ENCODE measurements around the gene RNF26.
A peak's percentile ranks its signal among the peaks of the same experiment; 100 is the strongest.

Gene RNF26

GRCh38 chr11:119369132-119369925, 35.0 kb downstream of the RNF26 start:
- no peak for TF ChIP-seq CTCF (conservative IDR thresholded peaks at IDR 0.05; ENCODE audit: control insufficient read depth, insufficient read depth, low read depth, low read length)
- DNase-seq (ENCODE audit: low read depth) = peak; percentile 62
- H3K4me3 ChIP-seq (ENCODE audit: control insufficient read depth, low read depth, low read length) = no peak overlapping the region

- no peak for TF ChIP-seq CTCF (conservative IDR thresholded peaks at IDR 0.05; ENCODE audit: control insufficient read depth, insufficient read depth, low read depth, low read length)
- no peak overlapping the region for H3K4me3 ChIP-seq (ENCODE audit: control insufficient read depth, low read depth, low read length)
- DNase-seq (ENCODE audit: low read depth) = no peak
Measured at GRCh38 chr11:119370486-119371046, 36.2 kb downstream of the RNF26 start.

- TF ChIP-seq CTCF (conservative IDR thresholded peaks at IDR 0.05; ENCODE audit: control insufficient read depth, insufficient read depth, low read depth, low read length) = no peak
- DNase-seq (ENCODE audit: low read depth) = no peak
- no peak overlapping the region for H3K4me3 ChIP-seq (ENCODE audit: control insufficient read depth, low read depth, low read length)
Measured at GRCh38 chr11:119371067-119371601, 36.8 kb downstream of the RNF26 start.

- no peak overlapping the region for H3K4me3 ChIP-seq (ENCODE audit: control insufficient read depth, low read depth, low read length)
- TF ChIP-seq CTCF (conservative IDR thresholded peaks at IDR 0.05; ENCODE audit: control insufficient read depth, insufficient read depth, low read depth, low read length) = no peak
- DNase-seq (ENCODE audit: low read depth) = no peak
Measured at GRCh38 chr11:119371778-119372182, 37.5 kb downstream of the RNF26 start.

GRCh38 chr11:119372260-119373058, 38.1 kb downstream of the RNF26 start:
- H3K4me3 ChIP-seq (ENCODE audit: control insufficient read depth, low read depth, low read length) = no peak overlapping the region
- DNase-seq (ENCODE audit: low read depth) = no peak
- no peak for TF ChIP-seq CTCF (conservative IDR thresholded peaks at IDR 0.05; ENCODE audit: control insufficient read depth, insufficient read depth, low read depth, low read length)

GRCh38 chr11:119373059-119373920, 39.0 kb downstream of the RNF26 start:
- no peak for DNase-seq (ENCODE audit: low read depth)
- no peak overlapping the region for H3K4me3 ChIP-seq (ENCODE audit: control insufficient read depth, low read depth, low read length)
- no peak for TF ChIP-seq CTCF (conservative IDR thresholded peaks at IDR 0.05; ENCODE audit: control insufficient read depth, insufficient read depth, low read depth, low read length)

Measured in fibroblast of mammary gland (primary cell).